ENCODE measurements around the gene TTC24.
"Not testable (repeated sequence)": the region's sequence is repeated elsewhere in the genome, so short reads cannot be mapped to it uniquely, and the experiment has no call there.

The TTC24 gene

GRCh38 chr1:156579472-156579871 lies at the start of gene TTC24:
TSS of gene TTC24 (plus strand) at chr1:156579723. CDS start at chr1:156581365, 1,642 bp downstream.
- DNase-seq (ENCODE audit: low read depth, low spot score) = no peak

DNA sequence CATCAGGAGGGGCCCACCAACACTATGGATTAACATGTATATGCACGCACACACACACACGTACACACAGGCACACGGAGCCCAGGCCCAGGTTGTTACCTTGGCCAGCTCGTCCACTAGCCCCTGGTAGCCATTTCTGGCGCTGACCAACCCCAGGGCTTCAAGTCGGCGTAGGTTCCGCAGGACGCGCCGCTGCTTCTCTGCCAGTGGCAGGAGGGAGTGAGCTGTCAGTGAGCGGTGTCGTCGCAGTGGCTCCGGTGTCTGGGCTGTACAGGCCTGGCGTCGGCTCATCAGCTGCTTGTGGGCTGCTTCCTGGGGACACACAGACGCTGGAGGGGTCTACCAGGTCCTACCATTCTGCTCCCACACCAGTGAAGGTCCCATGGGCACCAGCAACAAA lies 49.5 kb upstream of the TTC24 start:
- DNase-seq (ENCODE audit: low read depth, low spot score) = no peak

DNA sequence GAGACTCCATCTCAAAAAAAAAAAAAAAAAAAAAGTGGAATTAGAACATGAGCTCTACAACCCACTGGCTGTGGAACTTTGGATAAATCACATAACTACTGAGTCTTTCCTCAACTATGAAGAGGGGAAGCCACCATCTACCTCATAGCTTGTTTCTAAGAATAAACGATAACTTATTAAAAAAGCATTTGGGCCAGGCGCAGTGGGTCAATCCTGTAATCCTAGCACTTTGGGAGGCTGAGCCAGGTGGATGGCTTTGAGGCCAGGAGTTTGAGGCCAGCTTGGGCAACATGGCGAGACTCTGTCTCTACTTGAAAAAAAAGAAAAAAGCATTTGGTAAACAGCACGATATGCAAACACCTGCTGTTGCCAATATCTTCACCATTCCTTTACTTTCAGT lies 47.1 kb upstream of the TTC24 start:
- DNase-seq (ENCODE audit: low read depth, low spot score) = no peak

DNA sequence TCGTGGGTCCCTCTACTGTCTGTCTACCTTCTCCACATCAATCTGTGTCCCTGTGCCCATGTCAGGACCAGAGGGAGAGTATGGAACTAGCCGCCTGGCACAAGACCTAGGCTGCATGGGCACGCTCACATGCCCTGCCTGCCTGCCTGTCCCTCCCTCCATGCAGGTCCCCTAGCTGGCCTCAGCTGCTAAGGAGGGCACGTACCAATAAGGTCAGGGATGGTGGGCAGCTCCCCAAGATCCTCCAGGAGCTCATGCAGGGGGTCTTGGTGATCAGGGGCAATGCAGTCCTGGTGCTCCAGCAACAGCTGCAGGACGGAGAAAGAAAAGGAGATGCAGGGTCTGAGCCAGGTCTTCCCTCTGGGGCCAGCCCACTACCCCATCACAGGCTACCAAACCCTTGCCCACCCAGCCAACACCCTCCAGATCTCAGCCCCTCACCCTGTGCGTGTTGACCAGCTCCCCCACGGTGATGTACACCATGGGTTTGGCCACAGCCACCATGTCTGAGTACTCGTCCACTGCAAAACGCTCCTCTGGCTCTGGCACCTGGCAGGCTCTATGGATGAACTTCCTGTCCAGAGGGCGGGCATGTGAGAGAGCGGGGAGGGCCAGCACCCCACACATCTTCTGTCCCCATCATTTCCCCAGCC lies 45.8 kb upstream of the TTC24 start:
- no peak for DNase-seq (ENCODE audit: low read depth, low spot score)

- DNase-seq (ENCODE audit: low read depth, low spot score) = no peak
These were observed 45.0 kb upstream of the TTC24 start for GRCh38 chr1:156534424-156535060.

DNA sequence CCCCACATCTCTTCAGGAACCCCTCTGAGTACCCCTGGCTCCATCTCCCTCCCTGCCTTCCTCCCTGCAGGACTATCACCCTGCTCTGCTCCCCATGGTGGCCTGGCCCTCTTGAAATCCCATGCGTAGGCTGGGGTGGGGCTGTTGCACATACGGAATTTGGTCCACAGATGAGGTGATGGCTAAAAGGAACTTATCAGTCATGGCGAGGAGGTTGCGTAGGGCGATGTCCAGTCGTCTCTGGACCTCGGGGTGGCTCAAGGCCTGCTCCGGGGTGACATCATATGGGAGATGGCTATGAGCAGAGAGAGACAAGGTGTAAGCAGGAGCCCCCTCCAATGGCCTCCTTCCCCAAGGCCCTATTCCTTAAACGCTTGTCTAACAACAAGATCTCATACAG lies 42.5 kb upstream of the TTC24 start:
- DNase-seq (ENCODE audit: low read depth, low spot score) = no peak

- no peak for DNase-seq (ENCODE audit: low read depth, low spot score)
These were observed 40.6 kb upstream of the TTC24 start for GRCh38 chr1:156538711-156539440.

GRCh38 chr1:156539818-156540355 lies 39.6 kb upstream of the TTC24 start:
- DNase-seq (ENCODE audit: low read depth, low spot score) = no peak

- DNase-seq (ENCODE audit: low read depth, low spot score) = no peak
These were observed 38.6 kb upstream of the TTC24 start for GRCh38 chr1:156540955-156541354.

DNA sequence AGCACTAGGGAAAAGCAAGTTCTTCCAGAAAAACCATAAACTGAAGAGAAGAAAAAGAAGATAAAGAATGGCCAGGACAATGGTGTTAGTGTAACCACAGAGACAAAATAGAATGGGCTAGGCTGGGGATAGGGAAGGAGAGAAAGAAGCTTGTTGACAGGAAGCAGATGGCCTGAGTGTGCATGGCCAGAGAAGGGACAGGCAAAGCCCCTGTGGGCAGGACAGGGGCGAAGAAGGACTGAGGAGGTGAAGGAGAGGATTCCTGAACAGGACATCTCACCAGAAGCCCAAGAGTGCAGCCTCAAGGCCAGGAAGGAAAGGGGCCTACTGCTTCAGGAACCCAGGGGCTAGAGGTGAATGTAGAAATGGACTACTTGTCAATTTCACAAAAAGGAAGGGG lies 36.5 kb upstream of the TTC24 start:
- no peak for DNase-seq (ENCODE audit: low read depth, low spot score)

DNA sequence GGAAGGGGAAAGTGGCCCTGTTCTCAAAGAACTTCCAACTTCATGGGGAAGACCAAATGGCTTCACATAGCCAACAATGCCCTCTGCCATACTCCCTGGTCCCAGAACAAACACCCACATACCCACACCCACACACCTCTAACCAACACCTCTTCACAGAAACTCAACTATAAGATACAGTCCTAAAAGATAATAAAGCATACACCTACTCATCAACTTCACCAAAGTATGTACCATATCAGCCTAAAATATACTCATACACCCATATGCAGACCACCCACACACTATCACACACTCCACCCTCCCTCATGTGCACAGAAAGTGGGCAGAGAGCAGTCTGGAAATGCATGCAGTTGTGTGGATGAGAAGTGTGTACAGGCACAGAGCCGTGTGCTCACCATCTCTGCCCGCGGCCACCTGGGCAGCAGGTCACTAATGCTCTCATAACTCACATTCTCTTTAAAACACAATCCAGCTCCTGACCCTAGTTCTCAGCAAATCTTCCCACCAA lies 34.9 kb upstream of the TTC24 start:
- no peak for DNase-seq (ENCODE audit: low read depth, low spot score)

- DNase-seq (ENCODE audit: low read depth, low spot score) = no peak
These were observed 33.3 kb upstream of the TTC24 start for GRCh38 chr1:156546267-156546666.

- DNase-seq (ENCODE audit: low read depth, low spot score) = no peak
These were observed 32.1 kb upstream of the TTC24 start for GRCh38 chr1:156547434-156547833.

DNA sequence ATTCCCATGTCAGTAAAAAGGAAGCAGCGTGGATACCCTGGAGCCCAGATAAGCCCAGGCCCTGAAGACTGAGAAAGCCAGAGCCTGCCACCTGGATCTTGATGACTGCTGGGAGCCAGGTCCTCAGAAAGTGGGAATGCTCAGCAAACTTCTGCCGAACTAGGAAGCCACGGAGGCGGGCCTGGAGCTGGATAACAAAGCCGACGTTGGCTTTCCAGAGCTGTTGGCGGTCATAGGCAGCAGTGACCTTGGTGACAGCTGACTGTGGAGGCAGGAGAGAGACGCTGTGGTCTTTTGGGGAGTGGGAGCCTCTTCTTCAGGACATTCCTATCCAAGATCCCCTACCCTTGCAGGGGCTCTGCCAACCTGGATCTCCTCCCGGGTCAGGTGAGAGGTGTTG lies 31.5 kb upstream of the TTC24 start:
- DNase-seq (ENCODE audit: low read depth, low spot score) = no peak

- DNase-seq (ENCODE audit: low read depth, low spot score) = no peak
These were observed 30.1 kb upstream of the TTC24 start for GRCh38 chr1:156549390-156549789.

DNA sequence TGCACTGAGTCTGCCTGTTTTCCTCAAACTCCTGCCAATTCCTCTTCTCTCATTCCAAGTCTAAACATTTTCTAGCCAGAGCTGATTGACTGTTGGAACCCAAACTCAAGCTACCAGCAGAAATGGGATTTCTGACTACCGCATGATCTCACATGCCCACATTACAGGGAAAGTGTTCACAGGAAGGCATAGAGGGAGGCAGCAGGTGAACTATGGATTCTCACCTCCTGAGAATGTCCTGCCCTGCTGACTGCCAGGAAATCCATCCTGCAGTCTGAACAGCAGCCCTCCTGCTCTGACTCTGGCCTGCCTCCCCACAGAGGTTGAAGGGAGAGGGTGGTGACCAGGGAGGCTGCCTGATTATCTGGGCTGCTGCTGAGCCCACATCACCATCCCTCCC lies 29.7 kb upstream of the TTC24 start:
- DNase-seq (ENCODE audit: low read depth, low spot score) = no peak

- DNase-seq (ENCODE audit: low read depth, low spot score) = no peak
These were observed 29.2 kb upstream of the TTC24 start for GRCh38 chr1:156550346-156550745.

DNA sequence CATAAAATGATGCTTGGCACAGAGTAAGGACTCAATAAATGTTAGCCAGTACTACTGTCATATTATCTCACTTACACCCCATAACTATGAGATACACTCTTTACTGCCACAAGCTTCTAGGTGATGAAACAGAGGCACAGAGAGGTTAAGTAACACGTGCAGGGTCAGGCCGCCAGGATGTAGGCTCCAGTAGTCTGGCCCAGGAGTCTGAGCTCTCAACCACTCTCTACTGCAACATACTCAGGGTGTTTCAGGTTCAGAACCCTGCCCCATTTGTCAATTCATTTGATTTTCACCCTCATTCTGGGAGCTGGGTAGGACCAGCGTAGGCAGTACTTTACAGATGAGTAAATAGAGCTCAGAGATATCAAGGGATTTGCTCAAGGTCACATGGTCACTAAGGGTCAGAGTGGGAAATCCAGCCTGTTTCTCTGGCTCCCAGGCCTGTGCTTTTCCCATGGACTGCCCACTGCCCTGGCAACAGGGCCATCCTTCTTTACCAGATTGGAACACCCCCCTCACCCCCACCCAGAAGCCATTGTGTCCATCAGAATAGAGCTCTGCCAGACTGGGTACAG lies 28.4 kb upstream of the TTC24 start:
- no peak for DNase-seq (ENCODE audit: low read depth, low spot score)

DNA sequence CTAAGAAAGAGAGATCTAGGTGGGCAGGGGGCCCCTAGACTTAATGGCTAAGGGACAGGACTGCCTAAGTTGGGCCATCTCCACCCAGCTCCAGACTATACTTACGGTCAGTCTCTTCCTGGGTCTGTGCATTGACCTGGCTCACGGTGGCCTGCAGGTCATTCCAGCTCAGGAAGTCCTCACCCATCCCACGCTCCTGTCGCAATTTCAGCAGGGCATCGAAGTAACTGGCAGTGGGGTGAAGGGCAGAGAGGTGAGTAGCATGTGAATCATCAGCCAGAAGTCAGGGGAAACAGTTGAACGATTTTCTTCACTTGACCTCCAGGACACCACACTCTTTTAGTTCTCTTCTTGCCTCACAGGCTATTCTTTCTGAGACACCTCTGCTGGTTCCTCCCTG lies 27.7 kb upstream of the TTC24 start:
- DNase-seq (ENCODE audit: low read depth, low spot score) = no peak

DNA sequence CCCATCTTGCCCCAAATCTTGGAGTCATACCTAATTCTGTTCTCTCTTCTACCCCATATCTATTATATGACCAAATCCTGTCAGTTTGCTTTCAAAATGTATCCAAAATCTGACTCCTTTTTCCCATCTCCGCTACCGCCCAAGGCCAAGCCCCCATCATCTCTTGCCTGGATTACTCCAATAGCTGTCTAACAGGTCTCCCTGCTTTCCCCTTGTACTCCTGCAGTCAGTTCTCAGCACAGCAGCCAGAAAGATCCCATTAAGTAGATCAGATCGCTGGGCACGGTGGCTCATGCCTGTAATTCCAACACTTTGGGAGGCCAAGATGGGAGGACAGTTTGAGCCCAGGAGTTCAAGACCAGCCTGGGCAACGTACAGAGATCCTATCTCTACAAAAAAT lies 27.0 kb upstream of the TTC24 start:
- no peak for DNase-seq (ENCODE audit: low read depth, low spot score)

DNA sequence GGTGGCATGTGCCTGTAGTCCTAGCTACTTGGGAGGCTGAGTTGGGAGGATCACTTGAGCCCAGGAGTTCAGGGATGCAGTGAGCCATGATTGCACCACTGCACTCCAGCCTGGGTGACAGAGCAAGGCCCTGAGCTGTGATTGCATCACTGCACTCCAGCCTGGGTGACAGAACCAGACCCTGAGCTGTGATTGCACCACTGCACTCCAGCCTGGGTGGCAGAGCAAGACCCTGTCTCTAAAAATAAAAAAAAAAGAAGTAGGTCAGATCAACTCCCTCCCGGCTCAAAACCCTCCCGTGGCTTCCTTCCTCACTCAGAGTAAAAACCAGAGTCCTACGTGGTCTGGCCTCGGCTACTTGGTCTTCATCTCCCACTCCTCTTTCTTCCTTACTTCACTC lies 26.6 kb upstream of the TTC24 start:
- not testable (repeated sequence) for DNase-seq (ENCODE audit: low read depth, low spot score)

DNA sequence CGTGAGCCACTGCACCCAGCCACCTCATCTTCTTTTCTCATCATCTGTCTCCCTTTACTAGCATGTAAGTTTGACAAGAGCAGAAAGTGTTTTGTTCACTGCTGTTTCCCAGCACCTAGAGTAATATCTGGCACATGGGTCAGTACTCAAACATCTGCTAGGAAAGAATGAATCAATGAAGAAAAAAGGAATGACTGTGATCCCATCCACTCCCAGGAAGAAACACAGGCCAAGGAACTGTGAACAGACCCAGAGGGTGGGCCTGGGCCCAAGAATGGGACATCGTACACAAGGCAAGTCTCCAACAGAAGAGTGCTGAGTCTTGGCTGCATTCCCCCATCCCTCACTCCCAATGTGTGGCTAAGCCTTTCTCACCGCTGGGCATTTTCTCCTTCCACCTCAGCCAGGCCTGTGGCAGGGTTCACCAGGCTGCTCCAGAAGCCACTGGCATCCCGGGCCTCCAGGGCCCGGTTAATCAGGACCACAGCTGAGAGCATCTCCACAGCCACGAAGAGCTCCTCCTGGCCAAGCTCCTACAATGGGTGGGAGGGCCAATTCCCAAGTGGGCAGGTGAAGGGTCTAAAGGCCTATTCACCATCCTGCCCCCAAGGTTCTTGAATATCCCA lies 25.6 kb upstream of the TTC24 start:
- DNase-seq (ENCODE audit: low read depth, low spot score) = no peak
